ENCODE measurements around the gene SPN.
"Not testable (repeated sequence)": the region's sequence is repeated elsewhere in the genome, so short reads cannot be mapped to it uniquely, and the experiment has no call there.

SPN gene

DNA sequence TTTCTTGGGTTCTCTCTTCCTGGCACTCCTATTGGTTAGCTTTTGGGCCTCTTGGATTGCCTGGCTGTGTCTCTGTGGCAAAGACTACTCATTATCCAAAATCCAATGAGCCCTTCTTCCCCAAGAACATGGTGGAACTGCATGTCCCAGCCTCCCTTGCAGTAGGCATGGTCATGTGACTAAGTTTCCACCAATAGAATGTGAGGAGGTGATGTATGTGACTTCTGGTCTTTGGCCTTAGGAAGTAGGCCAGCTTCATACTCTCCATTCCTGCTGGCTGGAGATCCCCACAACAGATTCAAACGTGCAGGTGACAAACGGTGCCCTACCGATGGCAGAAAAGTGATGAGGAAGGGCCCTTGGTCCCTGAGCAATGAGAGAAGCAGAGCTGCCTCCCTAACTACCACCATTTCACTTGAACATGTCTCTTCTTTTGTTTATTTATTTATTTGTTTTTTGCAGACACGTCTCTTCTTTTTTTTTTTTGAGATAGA is 17.3 kb upstream of the SPN start:
- in situ Hi-C loops (cut with MboI; ENCODE audit: low sequenced_read_pairs), result no loop called here

DNA sequence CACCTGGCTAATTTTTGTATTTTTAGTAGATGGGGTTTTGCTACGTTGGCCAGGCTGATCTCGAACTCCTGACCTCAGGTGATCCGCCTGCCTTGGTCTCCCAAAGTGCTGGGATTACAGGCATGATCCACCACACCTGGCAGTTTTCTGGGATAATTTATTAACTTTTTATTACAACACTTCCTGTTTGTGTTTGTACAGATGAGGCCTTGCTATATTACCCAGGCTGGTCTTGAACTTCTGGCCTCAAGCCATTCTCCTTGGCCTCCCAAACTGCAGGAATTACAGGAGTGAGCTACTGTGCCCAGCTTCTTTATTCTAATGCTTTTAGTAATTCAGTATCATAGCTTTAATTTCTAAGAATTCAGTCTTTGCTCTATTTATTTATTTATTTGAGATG is 16.1 kb upstream of the SPN start:
- in situ Hi-C loops (cut with MboI; ENCODE audit: low sequenced_read_pairs), result no loop called here

DNA sequence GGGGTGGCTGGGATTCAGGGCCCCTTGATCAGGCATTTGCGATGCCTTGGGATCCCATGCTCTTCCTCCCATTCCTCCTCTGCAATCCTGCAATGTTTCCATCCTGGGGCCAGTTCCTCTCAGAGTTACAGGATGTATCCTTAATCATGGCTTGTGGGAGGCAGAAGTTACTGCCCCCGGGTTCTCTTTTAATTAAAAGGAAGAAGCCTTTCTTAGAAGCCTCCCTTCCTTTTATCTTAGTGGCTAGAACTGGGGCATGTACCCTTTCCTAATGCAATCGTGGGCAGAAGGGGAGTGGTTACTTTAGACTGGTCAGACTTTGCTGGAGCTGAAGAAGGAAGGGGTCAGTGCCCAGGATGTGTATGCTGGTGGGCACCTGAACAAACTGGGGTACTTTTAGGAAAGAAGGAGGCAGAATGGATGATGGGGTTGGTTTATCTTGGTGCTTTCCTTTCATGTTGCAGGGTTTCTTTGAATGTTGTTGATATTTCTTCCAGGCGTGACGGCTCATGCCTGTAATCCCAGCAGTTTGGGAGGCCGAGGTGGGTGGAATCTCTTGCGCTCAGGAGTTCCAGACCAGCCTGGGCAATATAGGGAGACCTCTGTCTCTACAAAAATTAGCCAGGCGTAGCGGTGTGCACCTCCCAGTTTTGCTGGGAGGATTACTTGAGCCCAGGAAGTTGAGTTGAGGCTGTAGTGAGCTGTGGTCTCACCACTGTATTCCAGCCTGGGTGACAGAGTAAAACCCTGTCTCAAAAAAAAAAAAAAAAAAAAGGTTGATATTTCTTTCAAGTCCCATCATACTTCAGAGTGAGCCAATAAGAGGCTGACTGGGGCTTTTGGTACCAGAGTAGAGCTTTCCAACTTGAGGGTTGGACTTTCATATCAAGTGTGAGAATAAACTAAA is 13.2 kb upstream of the SPN start:
- in situ Hi-C loops (cut with MboI; ENCODE audit: low sequenced_read_pairs), result no loop called here

DNA sequence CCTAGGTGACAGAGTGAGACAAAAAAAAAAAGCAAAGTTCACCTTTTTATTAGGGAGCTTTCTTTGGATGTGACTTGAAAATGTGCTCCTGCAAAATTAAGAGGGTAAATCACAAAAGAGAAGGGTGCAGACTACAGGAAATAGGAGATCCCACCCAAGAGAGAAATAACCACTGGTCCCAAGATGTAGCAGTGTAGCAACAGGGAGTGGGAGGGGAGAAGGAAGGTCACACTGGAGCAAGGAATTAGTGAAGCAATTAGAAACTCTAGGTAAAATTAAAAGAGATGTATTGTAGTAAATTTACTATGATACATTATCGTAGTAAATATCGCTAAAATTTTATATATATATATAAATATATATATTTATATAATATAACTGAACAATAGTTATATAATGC is 12.3 kb upstream of the SPN start:
- in situ Hi-C loops (cut with MboI; ENCODE audit: low sequenced_read_pairs), result no loop called here

DNA sequence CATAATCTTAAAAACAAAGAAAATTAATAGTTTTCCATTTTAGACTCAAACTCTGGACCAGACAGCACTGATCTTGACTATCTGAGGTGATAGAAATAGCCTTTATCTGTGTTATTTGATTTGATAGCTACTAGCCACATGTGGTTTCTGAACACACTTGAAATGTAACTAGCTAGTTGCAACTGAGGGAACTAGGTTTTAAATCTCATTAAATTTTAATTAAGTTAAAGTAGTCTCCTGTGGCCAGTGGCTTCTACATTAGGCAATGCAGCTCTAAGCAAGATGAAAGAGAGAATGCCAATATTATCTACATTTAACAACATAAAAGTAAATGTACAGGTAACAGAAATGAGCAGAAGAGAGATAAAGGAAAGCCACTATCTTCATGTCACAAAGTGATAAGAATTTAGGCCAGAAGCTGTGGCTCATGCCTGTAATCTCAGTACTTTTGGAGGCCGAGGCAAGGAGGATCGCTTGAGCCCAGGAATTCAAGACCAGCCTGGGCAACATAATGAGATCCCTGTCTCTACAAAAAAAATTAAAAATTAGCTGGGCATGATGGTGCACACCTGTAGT is 11.2 kb upstream of the SPN start:
- in situ Hi-C loops (cut with MboI; ENCODE audit: low sequenced_read_pairs), result no loop called here

DNA sequence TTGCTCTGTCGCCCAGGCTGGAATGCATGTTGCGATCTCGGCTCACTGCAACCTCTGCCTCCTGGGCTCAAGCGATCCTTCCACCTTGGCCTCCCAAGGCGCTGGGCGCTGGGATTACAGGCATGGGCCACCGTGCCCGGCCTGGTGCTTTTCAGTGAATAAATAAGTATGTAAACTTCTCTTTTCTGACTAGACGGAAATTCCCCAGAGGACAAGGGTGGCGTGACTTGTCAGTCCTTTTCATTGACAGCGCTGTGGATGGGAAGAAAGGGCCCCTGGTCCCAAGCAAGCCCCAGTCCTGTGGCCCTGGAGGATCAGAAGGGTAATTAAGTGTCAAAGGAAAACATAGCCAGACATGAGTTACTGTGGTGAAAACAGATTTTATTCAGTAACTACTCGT is 9.6 kb upstream of the SPN start:
- in situ Hi-C loops (cut with MboI; ENCODE audit: low sequenced_read_pairs), result no loop called here

DNA sequence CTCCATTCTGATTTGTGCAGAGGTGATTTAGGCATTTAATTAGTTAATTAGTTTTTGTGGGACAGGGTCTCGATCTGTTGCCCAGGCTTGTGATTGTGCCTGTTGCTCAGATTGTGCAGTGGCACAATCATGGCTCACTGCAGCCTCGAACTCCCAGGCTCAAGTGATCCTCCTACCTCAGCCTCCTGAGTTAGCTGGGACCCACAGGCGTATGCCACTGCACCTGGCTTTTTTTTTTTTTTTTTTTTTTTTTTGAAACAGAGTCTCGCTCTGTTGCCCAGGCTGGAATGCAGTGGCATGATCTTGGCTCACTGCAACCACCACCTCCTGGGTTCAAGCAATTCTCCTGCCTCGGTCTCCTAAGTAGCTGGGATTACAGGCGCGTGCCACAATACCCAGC is 9.2 kb upstream of the SPN start:
- in situ Hi-C loops (cut with MboI; ENCODE audit: low sequenced_read_pairs), result not testable (repeated sequence)

DNA sequence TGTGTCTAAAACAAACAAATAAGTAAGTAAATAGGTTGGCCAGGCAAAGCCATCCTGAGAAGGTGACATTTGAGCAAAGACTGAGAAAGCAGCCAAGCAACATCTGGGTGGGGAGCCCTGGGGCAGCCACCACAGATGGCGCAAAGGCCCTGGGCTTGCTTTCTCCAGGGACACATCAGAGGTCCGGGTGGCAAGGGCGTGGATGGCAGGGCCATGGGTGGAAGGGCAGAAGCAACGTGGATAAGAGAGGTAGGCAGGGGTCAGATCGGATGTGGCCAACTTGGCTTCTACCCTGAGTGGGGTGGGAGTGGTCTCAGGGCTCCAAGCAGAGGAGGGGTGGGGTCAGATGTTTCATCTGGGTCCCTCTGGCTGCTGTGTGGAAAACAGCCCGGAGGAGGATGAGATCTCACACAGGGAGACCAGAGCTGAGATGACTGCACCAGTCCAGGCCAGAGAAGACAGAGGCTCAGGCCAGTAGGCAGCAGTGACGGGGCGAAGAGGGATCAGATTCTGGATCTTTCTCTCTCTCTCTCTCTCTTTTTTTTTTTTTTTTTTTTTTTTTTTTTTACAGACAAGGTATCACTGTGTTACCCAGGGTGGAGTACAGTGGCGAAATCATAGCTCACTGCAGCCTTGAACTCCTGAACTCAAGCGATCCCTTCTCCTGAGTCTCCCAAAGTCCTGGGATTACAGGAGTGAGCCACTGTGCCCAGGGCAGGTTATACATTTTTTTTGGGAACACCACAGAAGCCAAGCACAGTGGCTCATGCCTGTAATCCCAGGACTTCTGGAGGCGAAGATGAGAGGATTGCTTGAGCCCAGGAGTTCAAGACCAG is 6.1 kb upstream of the SPN start:
- in situ Hi-C loops (cut with MboI; ENCODE audit: low sequenced_read_pairs), result no loop called here

DNA sequence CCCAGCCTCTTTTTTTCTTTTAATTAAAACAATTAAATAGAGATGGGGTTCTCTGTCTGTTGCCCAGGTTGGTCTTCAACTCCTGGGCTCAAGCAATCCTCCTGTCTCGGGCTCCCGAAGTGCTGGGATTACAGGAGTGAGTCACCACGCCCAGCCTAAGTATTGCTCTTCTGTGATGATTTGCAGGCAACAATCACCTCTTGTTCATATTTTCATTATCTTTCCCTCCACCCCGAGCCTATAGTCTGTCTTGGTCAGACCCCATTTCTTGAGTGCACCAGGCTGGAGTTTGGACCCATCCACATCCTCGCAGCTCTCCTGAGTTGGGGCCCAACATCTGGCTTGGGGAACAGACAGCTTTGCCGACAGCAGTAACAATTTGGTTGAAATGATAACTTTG is 4.3 kb upstream of the SPN start:
- in situ Hi-C loops (cut with MboI; ENCODE audit: low sequenced_read_pairs), result no loop called here

DNA sequence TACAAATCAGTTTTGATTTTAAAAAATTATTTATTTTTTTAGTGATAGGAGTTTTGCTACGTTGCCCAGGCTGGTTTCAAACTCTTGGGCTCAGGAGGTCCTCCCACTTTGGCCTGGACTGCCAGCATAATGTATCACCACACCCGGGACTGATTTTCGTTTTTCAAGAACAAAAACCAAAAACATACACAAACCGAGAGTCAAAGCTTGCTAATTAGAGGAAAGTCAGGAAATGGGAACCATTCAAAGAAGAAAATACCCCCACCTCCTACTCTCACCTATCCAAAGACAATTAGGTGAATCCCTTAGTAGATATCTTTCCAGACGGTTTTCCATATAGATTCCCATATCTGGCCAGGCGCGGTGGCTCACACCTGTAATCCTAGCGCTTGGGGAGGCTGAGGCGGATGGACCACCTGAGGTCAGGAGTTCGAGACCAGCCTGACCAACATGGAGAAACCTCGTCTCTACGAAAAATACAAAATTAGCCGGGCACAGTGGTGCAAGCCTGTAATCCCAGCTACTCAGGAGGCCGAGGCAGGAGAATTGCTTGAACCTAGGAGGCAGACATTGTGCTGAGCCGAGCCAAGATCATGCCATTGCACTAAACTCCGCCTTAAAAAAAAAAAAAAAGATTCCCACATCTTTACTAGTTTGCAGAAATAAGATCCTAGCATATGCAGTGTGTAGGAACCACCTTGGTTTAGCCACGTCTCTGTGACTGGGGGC is 883 bp upstream of the SPN start:
- in situ Hi-C loops (cut with MboI; ENCODE audit: low sequenced_read_pairs), result no loop called here

DNA sequence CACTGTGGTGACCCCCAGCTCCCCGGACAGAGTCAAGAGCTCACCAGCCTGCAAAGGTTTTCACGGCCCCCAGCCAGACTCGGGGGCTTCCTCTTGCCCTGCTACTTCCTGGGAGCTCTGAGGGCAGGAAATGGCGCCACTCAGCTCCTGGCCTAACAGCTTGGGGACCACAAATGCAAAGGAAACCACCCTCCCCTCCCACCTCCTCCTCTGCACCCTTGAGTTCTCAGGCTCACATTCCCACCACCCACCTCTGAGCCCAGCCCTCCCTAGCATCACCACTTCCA is 375 bp upstream of the SPN start:
- in situ Hi-C loops (cut with MboI; ENCODE audit: low sequenced_read_pairs), result no loop called here

DNA sequence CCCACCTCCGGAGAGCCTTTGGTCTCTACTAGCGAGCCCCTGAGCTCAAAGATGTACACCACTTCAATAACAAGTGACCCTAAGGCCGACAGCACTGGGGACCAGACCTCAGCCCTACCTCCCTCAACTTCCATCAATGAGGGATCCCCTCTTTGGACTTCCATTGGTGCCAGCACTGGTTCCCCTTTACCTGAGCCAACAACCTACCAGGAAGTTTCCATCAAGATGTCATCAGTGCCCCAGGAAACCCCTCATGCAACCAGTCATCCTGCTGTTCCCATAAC is 702 bp downstream of the SPN start:
- in situ Hi-C loops (cut with MboI; ENCODE audit: low sequenced_read_pairs), result no loop called here

DNA sequence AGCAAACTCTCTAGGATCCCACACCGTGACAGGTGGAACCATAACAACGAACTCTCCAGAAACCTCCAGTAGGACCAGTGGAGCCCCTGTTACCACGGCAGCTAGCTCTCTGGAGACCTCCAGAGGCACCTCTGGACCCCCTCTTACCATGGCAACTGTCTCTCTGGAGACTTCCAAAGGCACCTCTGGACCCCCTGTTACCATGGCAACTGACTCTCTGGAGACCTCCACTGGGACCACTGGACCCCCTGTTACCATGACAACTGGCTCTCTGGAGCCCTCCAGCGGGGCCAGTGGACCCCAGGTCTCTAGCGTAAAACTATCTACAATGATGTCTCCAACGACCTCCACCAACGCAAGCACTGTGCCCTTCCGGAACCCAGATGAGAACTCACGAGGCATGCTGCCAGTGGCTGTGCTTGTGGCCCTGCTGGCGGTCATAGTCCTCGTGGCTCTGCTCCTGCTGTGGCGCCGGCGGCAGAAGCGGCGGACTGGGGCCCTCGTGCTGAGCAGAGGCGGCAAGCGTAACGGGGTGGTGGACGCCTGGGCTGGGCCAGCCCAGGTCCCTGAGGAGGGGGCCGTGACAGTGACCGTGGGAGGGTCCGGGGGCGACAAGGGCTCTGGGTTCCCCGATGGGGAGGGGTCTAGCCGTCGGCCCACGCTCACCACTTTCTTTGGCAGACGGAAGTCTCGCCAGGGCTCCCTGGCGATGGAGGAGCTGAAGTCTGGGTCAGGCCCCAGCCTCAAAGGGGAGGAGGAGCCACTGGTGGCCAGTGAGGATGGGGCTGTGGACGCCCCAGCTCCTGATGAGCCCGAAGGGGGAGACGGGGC is 1.3 kb downstream of the SPN start:
- in situ Hi-C loops (cut with MboI; ENCODE audit: low sequenced_read_pairs), result no loop called here

DNA sequence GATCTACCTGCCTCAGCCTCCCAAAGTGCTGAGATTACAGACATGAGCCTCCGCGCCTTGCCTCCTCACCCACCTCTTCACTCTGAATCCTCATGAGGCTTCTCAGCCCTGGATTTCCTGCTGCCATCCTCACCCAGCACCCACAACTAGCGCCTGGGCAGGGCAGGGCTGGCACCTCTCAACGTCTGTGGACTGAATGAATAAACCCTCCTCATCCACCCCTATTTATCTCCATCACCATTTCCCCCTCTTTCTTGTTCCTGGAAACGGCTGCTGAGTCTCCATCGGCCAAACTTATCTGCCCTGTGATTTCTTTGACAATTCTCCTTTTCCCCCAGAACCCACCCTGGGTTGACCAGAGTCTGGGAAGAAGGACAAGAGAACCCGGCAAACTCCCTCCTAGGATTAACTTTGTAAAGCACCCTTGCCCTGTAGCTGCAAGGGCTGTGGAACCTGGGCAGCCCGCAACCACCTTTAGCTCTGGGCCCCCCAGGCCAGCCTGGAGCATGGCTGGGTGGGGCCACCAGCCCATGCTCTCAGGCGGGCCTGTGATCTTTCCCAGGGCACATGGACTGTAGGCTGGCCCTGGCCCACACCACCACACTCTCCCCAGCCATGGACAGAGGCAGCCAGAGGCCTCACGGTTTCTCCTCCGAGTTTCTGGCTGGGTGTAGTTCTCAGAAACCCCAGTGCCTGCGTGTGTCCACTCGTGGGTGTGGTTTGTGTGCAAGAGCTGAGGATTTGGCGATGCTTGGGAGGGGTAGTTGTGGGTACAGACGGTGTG is 2.4 kb downstream of the SPN start:
- in situ Hi-C loops (cut with MboI; ENCODE audit: low sequenced_read_pairs), result no loop called here

DNA sequence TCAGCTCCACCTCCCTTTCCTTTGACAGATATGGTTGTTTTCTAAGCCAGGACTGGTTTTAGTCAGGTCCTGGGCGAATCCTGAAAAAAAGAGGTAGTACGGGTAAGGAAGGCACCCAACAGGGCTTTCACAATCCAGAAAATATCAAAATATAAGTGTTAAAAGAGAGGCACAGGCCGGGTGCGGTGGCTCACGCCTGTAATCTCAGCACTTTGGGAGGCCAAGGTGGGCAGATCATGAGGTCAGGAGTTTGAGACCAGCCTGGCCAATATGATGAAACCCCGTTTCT is 4.2 kb downstream of the SPN start:
- in situ Hi-C loops (cut with MboI; ENCODE audit: low sequenced_read_pairs), result not testable (repeated sequence)

DNA sequence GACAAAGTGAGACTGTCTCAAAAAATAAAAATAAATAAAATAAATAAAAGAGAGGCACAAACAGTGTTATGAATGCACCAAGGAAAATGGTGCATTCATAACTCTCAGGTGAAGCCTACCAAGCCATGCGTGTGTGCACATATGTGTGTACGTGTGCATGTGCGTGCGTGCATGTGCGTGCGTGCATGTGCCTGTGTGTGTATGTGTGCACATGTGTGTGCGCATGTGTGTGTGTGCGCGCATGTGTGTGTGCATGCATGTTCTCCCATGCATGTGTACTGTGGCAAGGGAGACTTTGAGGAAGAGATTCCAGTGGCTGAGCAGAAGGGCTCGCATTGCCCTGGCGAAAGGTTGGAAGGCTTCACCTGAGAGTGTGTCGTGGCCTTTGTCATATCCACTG is 4.7 kb downstream of the SPN start:
- in situ Hi-C loops (cut with MboI; ENCODE audit: low sequenced_read_pairs), result no loop called here

DNA sequence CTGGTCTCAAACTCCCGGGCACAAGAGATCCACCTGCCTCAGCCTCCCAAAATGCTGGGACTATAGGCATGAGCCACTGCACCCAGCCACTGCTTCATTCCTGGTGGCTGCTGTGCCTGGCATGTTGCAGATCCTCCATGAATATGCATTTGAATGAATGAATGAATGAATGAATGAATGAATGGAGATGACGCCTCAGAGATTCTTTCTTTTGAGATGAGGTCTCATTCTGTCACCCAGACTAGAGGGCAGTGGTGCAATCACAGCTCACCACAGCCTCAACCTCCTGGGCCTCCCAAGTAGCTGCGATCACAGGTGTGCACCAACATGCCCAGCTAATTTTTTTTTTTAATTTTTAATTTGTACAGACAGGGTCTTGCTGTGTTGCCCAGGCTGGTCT is 5.2 kb downstream of the SPN start:
- in situ Hi-C loops (cut with MboI; ENCODE audit: low sequenced_read_pairs), result no loop called here

DNA sequence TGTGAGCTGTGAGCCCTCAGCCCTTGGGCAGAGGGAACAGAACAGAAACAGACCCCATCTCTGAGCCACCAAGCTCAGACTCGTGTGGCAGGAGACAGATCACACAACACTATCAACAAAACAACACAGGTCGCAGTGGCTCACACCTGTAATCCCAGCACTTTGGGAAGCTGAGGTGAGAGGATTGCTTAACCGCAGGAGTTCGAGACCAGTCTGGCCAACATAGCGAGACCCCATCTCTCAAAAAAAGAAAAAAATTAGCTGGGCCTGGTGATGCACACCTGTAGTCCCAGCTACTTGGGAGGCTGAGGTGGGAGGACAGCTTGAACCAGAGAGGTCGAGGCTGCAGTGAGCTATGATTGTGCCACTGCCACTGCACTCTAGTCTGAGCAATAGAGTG is 10.5 kb downstream of the SPN start:
- in situ Hi-C loops (cut with MboI; ENCODE audit: low sequenced_read_pairs), result no loop called here

DNA sequence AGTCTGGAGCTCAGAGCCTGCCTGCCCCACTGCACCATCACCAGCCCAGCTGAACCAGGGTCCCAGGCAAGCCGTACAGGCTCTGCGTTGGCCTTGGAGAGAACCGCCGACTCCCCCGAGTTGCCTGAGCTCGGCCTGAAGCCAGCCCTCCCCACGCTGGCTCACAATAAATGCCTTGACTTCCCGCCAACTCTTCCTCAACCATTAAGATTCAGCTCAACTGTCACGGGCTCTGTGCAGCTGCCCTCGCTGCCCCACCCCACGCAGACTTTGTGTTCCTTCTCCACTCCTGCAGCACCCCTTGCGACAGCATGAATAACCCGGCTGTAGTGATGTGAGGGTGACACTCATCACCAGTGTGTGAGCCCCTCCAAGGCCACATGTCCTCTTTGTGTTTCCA is 11.1 kb downstream of the SPN start:
- in situ Hi-C loops (cut with MboI; ENCODE audit: low sequenced_read_pairs), result no loop called here
